Measurements from ENCODE around the gene OR10A2.
"Not testable (repeated sequence)": the region's sequence is repeated elsewhere in the genome, so short reads cannot be mapped to it uniquely, and the experiment has no call there.

The OR10A2 gene

DNA sequence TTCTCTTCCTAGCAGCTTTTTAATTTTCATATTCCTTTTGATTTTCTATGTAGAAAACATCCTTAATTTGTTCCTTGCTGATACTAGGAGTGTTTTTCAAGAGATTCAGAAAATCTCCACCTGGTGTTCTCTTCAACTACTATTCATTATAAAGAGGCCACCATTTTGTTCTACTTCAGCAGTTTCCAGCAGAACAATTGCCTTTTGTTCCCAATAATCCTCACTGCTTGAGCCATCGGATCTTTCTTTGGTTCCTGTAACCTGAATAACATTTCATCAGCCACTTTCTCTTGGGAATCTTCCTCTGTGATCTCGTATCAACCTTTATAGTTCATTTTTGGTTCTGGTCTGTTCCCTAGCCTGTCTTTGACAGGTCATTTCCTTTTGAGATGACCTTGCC is 19.2 kb upstream of the OR10A2 start:
- Histone ChIP-seq H3K4me3 (ENCODE audit: low read depth in 1 of 2, low read length in 2 of 2) (no peak overlapping the region), H3K36me3 (ENCODE audit: control insufficient read depth in 1 of 2, insufficient read depth in 2 of 2, low read length in 2 of 2) (no peaks in the 10 kb centered on the region), H3K4me1 (ENCODE audit: control insufficient read depth in 1 of 2, insufficient read depth in 2 of 2, low read length in 2 of 2) (no peaks in the 10 kb centered on the region), H3K9me3 (ENCODE audit: control insufficient read depth in 1 of 2, low read length in 2 of 2) (no peaks in the 10 kb centered on the region), H3K27ac (ENCODE audit: low read depth, low read length) (no peak overlapping the region), H3K9ac (ENCODE audit: low read depth in 1 of 2, low read length in 2 of 2) (no peak overlapping the region), H3K27me3 (ENCODE audit: control insufficient read depth in 1 of 2, insufficient read depth in 2 of 2, low read length in 2 of 2) (no peaks in the 10 kb centered on the region)

DNA sequence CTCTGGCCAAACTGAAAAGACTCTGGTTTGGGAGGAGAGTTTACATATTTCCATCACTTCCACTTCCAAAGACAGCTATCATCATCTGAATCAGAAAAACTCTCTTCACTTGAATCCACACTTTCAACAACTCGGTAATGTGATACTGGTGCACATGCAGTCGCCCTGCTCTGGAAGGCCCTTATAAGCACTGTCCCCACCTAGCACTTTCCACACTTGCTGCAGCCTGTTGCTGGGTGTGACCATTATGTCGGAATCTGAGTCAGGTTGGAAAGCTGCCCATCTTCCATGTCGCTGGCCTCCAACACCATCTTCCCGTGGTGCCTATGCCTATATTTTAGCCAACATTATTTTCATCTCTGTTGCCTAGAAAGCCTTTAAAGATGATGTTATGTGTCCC is 18.5 kb upstream of the OR10A2 start:
- no peaks in the 10 kb centered on the region for H3K27me3 ChIP-seq (ENCODE audit: control insufficient read depth in 1 of 2, insufficient read depth in 2 of 2, low read length in 2 of 2)
- no peak overlapping the region for H3K27ac ChIP-seq (ENCODE audit: low read depth, low read length)
- no peak overlapping the region for H3K9ac ChIP-seq (ENCODE audit: low read depth in 1 of 2, low read length in 2 of 2)
- no peaks in the 10 kb centered on the region for H3K36me3 ChIP-seq (ENCODE audit: control insufficient read depth in 1 of 2, insufficient read depth in 2 of 2, low read length in 2 of 2)
- H3K4me3 ChIP-seq (ENCODE audit: low read depth in 1 of 2, low read length in 2 of 2): no peak overlapping the region
- no peaks in the 10 kb centered on the region for H3K9me3 ChIP-seq (ENCODE audit: control insufficient read depth in 1 of 2, low read length in 2 of 2)
- no peaks in the 10 kb centered on the region for H3K4me1 ChIP-seq (ENCODE audit: control insufficient read depth in 1 of 2, insufficient read depth in 2 of 2, low read length in 2 of 2)

DNA sequence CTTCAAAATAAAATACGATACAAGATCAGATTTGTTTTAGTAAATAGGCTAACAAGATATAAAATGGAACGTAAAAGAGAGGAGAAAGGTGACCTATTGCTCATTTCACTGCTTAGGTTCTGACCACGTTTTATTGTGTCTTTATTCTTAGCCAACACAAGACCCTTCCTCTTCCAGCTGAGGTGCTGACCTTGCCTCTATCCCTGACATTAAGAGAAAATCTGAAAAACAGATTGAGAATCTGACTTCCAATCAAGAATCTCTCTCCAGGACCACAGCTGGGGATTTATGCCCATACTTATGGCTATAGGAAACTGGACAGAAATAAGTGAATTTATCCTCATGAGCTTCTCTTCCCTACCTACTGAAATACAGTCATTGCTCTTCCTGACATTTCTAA is 17.5 kb upstream of the OR10A2 start, which contains the start of gene OR10A5:
Gene OR10A5, plus strand, starts transcription at position 301 of the 400 bp plus-strand sequence. Its CDS starts 0 bp downstream, at position 301.
- Histone ChIP-seq H3K4me3 (ENCODE audit: low read depth in 1 of 2, low read length in 2 of 2) (no peak within 1 kb of the TSS), H3K4me1 (ENCODE audit: control insufficient read depth in 1 of 2, insufficient read depth in 2 of 2, low read length in 2 of 2) (no peaks in the 10 kb centered on the region), H3K9me3 (ENCODE audit: control insufficient read depth in 1 of 2, low read length in 2 of 2) (no peaks in the 10 kb centered on the region), H3K27me3 (ENCODE audit: control insufficient read depth in 1 of 2, insufficient read depth in 2 of 2, low read length in 2 of 2) (no peaks in the 10 kb centered on the region), H3K36me3 (ENCODE audit: control insufficient read depth in 1 of 2, insufficient read depth in 2 of 2, low read length in 2 of 2) (no peaks in the 10 kb centered on the region), H3K9ac (ENCODE audit: low read depth in 1 of 2, low read length in 2 of 2) (no peak within 1 kb of the TSS), H3K27ac (ENCODE audit: low read depth, low read length) (no peak within 1 kb of the TSS)

DNA sequence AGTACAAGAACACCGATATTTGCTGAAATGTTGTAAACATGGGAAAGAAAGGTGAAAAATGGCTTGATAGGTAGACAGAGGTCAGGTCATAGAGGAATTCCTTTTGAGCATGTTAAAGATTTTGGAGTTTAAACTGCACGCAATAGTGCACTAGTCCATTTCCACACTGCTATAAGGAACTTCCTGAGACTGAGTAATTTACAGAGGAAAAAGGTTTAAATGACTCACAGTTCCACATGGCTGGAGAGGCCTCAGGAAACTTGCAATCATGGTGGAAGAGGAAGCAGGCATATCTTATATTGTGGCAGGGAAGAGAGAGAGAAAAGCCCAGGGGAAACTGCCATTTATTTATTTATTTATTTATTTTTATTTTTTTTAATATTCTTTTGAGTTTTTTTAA is 12.3 kb upstream of the OR10A2 start:
- H3K27me3 ChIP-seq (ENCODE audit: control insufficient read depth in 1 of 2, insufficient read depth in 2 of 2, low read length in 2 of 2): no peaks in the 10 kb centered on the region
- no peak overlapping the region for H3K9ac ChIP-seq (ENCODE audit: low read depth in 1 of 2, low read length in 2 of 2)
- no peak overlapping the region for H3K4me3 ChIP-seq (ENCODE audit: low read depth in 1 of 2, low read length in 2 of 2)
- H3K36me3 ChIP-seq (ENCODE audit: control insufficient read depth in 1 of 2, insufficient read depth in 2 of 2, low read length in 2 of 2): no peaks in the 10 kb centered on the region
- no peak overlapping the region for H3K27ac ChIP-seq (ENCODE audit: low read depth, low read length)
- no peaks in the 10 kb centered on the region for H3K4me1 ChIP-seq (ENCODE audit: control insufficient read depth in 1 of 2, insufficient read depth in 2 of 2, low read length in 2 of 2)
- H3K9me3 ChIP-seq (ENCODE audit: control insufficient read depth in 1 of 2, low read length in 2 of 2): no peaks in the 10 kb centered on the region

DNA sequence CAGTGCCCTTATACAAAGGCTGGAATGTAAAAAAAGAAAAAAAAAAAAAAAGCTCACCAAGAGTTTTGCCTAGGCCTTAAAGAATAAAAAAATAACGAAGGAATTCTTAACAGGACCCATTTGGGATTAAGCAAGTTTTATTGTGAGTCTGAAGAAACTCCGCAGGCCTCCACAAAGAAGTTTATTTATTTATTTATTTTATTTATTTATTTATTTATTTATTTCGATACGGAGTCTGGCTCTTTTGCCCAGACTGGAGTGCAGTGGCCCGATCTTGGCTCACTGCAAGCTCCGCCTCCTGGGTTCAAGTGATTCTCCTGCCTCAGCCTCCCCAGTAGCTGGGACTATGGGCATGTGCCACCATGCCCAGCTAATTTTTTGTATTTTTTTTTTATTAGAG is 8.1 kb upstream of the OR10A2 start:
- H3K27ac ChIP-seq (ENCODE audit: low read depth, low read length); H3K4me3 ChIP-seq (ENCODE audit: low read depth in 1 of 2, low read length in 2 of 2); H3K36me3 ChIP-seq (ENCODE audit: control insufficient read depth in 1 of 2, insufficient read depth in 2 of 2, low read length in 2 of 2); H3K9me3 ChIP-seq (ENCODE audit: control insufficient read depth in 1 of 2, low read length in 2 of 2); H3K4me1 ChIP-seq (ENCODE audit: control insufficient read depth in 1 of 2, insufficient read depth in 2 of 2, low read length in 2 of 2); H3K27me3 ChIP-seq (ENCODE audit: control insufficient read depth in 1 of 2, insufficient read depth in 2 of 2, low read length in 2 of 2); H3K9ac ChIP-seq (ENCODE audit: low read depth in 1 of 2, low read length in 2 of 2): not testable (repeated sequence)

DNA sequence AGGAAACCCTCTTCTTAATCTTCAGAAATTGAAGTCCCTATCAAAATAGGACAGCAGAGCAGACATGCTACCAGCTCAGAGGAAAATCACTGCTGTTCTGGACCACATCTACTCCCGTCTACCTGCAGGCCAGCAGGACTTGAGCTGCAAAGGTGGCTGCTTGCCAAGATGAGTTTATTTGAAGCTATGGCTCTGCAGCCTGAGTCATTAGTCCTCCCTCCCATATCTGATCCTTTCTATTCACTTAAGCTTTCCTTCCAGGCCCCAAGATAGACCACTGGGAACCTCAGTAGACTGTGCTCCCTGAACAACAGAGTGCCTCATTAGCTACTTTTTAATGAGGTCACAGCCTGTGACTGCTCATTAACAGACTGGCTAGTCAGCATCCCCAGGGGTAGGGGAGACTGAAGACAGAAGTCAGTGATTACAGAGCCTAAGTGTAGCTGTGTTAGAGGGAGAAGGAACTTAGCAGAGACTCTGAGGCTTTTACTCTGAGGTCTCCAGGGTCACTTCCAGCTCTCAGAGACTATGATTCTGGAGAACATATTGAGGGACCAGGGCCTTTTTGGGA is 6.8 kb upstream of the OR10A2 start:
- no peaks in the 10 kb centered on the region for H3K36me3 ChIP-seq (ENCODE audit: control insufficient read depth in 1 of 2, insufficient read depth in 2 of 2, low read length in 2 of 2)
- H3K4me1 ChIP-seq (ENCODE audit: control insufficient read depth in 1 of 2, insufficient read depth in 2 of 2, low read length in 2 of 2): no peaks in the 10 kb centered on the region
- H3K4me3 ChIP-seq (ENCODE audit: low read depth in 1 of 2, low read length in 2 of 2): no peak overlapping the region
- H3K27ac ChIP-seq (ENCODE audit: low read depth, low read length): no peak overlapping the region
- no peaks in the 10 kb centered on the region for H3K9me3 ChIP-seq (ENCODE audit: control insufficient read depth in 1 of 2, low read length in 2 of 2)
- H3K9ac ChIP-seq (ENCODE audit: low read depth in 1 of 2, low read length in 2 of 2): no peak overlapping the region
- H3K27me3 ChIP-seq (ENCODE audit: control insufficient read depth in 1 of 2, insufficient read depth in 2 of 2, low read length in 2 of 2): no peaks in the 10 kb centered on the region

DNA sequence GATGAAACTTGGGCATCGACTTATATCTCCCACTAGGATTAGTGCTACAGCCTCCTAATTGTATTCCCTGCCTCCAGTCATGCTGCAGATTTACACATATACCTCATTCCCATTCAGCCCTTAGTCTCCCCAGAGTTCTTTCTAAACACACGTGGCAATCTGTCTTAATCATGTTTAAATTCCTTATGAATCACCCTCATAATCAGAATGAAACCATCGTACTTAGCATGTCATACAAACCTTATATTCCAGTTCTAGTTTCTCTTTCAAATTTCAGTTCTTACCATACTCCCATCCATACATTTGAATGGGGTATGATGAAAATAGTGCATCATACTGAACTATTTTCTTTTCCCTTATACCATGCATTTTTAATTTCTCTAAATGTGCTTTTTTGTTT is 6.0 kb upstream of the OR10A2 start:
- H3K27me3 ChIP-seq (ENCODE audit: control insufficient read depth in 1 of 2, insufficient read depth in 2 of 2, low read length in 2 of 2): no peaks in the 10 kb centered on the region
- H3K36me3 ChIP-seq (ENCODE audit: control insufficient read depth in 1 of 2, insufficient read depth in 2 of 2, low read length in 2 of 2): no peaks in the 10 kb centered on the region
- H3K4me3 ChIP-seq (ENCODE audit: low read depth in 1 of 2, low read length in 2 of 2): no peak overlapping the region
- H3K4me1 ChIP-seq (ENCODE audit: control insufficient read depth in 1 of 2, insufficient read depth in 2 of 2, low read length in 2 of 2): no peaks in the 10 kb centered on the region
- H3K9ac ChIP-seq (ENCODE audit: low read depth in 1 of 2, low read length in 2 of 2): no peak overlapping the region
- no peaks in the 10 kb centered on the region for H3K9me3 ChIP-seq (ENCODE audit: control insufficient read depth in 1 of 2, low read length in 2 of 2)
- H3K27ac ChIP-seq (ENCODE audit: low read depth, low read length): no peak overlapping the region

DNA sequence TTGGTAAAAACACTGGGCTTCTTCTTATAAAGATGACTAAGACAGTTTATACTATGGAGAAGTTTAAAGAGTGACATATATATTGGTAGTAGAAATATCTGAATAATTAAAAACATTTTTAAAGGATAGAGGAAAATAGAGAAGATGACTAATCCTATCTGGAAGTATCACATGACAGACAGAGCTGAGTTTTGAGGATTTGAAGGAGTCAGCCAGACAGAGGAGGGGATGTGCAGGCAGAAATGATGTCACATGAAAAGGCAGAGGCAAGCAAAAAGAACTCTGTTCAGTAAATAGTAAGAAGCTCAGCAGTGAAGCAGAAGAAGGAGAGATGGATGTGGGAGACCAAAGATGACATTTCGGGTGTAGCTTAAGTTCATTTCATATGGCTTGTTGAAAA is 1.6 kb downstream of the OR10A2 start:
- H3K36me3 ChIP-seq (ENCODE audit: control insufficient read depth in 1 of 2, insufficient read depth in 2 of 2, low read length in 2 of 2): no peaks in the 10 kb centered on the region
- H3K27me3 ChIP-seq (ENCODE audit: control insufficient read depth in 1 of 2, insufficient read depth in 2 of 2, low read length in 2 of 2): no peaks in the 10 kb centered on the region
- no peak overlapping the region for H3K4me3 ChIP-seq (ENCODE audit: low read depth in 1 of 2, low read length in 2 of 2)
- H3K27ac ChIP-seq (ENCODE audit: low read depth, low read length): no peak overlapping the region
- no peaks in the 10 kb centered on the region for H3K9me3 ChIP-seq (ENCODE audit: control insufficient read depth in 1 of 2, low read length in 2 of 2)
- no peak overlapping the region for H3K9ac ChIP-seq (ENCODE audit: low read depth in 1 of 2, low read length in 2 of 2)
- H3K4me1 ChIP-seq (ENCODE audit: control insufficient read depth in 1 of 2, insufficient read depth in 2 of 2, low read length in 2 of 2): no peaks in the 10 kb centered on the region

DNA sequence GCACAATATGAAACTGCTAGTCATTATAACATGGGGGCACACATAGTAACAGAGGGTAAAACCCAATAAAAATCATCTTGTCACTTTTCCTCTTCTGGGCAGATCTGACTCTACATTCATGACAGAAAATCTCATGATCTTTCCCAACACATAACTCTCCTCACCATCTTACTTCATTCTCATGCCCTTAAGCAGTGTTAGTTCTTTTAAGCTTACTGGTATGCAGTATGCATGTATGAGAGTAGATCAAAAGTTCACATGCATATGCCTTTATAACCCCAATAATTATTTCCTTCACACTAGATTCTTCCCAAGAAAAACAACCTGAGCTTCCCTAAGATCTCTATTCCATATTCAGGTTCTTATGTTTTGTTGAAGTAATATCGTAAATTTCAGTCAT is 8.4 kb downstream of the OR10A2 start:
- Histone ChIP-seq H3K9ac (ENCODE audit: low read depth in 1 of 2, low read length in 2 of 2) (no peak overlapping the region), H3K4me1 (ENCODE audit: control insufficient read depth in 1 of 2, insufficient read depth in 2 of 2, low read length in 2 of 2) (no peaks in the 10 kb centered on the region), H3K27ac (ENCODE audit: low read depth, low read length) (no peak overlapping the region), H3K27me3 (ENCODE audit: control insufficient read depth in 1 of 2, insufficient read depth in 2 of 2, low read length in 2 of 2) (no peaks in the 10 kb centered on the region), H3K4me3 (ENCODE audit: low read depth in 1 of 2, low read length in 2 of 2) (no peak overlapping the region), H3K36me3 (ENCODE audit: control insufficient read depth in 1 of 2, insufficient read depth in 2 of 2, low read length in 2 of 2) (no peaks in the 10 kb centered on the region), H3K9me3 (ENCODE audit: control insufficient read depth in 1 of 2, low read length in 2 of 2) (no peaks in the 10 kb centered on the region)

DNA sequence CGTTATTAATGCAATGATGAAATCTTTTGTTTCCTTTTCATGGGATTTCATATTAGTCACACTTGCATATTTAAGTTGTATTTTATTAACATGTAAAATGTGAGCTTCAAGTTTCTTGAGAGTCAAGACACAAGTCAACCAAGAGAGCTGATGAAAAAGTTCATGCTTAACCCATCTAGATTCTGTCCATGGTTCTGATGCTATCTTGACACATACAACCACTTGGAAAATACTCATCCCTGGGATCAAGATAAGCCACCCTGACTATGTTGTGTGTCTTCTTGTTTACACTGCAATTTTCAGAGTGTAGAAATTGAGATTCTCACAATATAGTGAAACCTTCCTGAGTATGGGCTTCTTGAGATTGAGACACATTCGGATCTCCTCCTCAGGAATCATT is 12.9 kb downstream of the OR10A2 start:
- H3K27ac ChIP-seq (ENCODE audit: low read depth, low read length): no peak overlapping the region
- no peaks in the 10 kb centered on the region for H3K27me3 ChIP-seq (ENCODE audit: control insufficient read depth in 1 of 2, insufficient read depth in 2 of 2, low read length in 2 of 2)
- H3K9me3 ChIP-seq (ENCODE audit: control insufficient read depth in 1 of 2, low read length in 2 of 2): peaks cover 0 to 3% of the 10 kb centered on the region in 2 donors
- no peak overlapping the region for H3K9ac ChIP-seq (ENCODE audit: low read depth in 1 of 2, low read length in 2 of 2)
- H3K4me3 ChIP-seq (ENCODE audit: low read depth in 1 of 2, low read length in 2 of 2): no peak overlapping the region
- H3K4me1 ChIP-seq (ENCODE audit: control insufficient read depth in 1 of 2, insufficient read depth in 2 of 2, low read length in 2 of 2): no peaks in the 10 kb centered on the region
- H3K36me3 ChIP-seq (ENCODE audit: control insufficient read depth in 1 of 2, insufficient read depth in 2 of 2, low read length in 2 of 2): no peaks in the 10 kb centered on the region

DNA sequence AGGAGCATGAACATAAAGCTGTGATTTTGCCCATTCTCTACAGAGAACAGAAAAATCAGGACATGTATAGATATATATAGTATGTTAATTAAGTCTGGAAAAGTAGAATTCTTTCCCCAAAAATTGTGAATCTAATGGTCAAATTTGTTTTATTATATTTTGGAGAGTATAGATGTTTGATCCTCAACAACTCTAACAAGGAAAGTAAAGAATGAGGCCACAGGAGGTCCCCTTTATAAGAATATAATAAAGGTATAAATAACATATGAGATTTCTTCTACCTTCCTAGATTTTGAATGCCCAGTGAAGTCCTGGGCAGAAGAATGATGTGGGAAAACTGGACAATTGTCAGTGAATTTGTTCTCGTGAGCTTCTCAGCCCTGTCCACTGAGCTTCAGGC is 13.5 kb downstream of the OR10A2 start, which contains the start of gene OR10A4:
Gene OR10A4, plus strand, starts transcription at position 301 of the 400 bp plus-strand sequence. Its CDS starts 23 bp downstream, at position 324.
- Histone ChIP-seq H3K27ac (ENCODE audit: low read depth, low read length) (no peak within 1 kb of the TSS), H3K9ac (ENCODE audit: low read depth in 1 of 2, low read length in 2 of 2) (no peak within 1 kb of the TSS), H3K4me3 (ENCODE audit: low read depth in 1 of 2, low read length in 2 of 2) (no peak within 1 kb of the TSS), H3K9me3 (ENCODE audit: control insufficient read depth in 1 of 2, low read length in 2 of 2) (peaks cover 0 to 3% of the 10 kb centered on the region in 2 donors), H3K4me1 (ENCODE audit: control insufficient read depth in 1 of 2, insufficient read depth in 2 of 2, low read length in 2 of 2) (no peaks in the 10 kb centered on the region), H3K27me3 (ENCODE audit: control insufficient read depth in 1 of 2, insufficient read depth in 2 of 2, low read length in 2 of 2) (no peaks in the 10 kb centered on the region), H3K36me3 (ENCODE audit: control insufficient read depth in 1 of 2, insufficient read depth in 2 of 2, low read length in 2 of 2) (no peaks in the 10 kb centered on the region)
